ENCODE data around the gene DHDH.

- no peak for TF ChIP-seq POLR2A (IDR thresholded peaks at IDR 0.05; ENCODE audit: low read depth)
- TF ChIP-seq, protein P1, sequence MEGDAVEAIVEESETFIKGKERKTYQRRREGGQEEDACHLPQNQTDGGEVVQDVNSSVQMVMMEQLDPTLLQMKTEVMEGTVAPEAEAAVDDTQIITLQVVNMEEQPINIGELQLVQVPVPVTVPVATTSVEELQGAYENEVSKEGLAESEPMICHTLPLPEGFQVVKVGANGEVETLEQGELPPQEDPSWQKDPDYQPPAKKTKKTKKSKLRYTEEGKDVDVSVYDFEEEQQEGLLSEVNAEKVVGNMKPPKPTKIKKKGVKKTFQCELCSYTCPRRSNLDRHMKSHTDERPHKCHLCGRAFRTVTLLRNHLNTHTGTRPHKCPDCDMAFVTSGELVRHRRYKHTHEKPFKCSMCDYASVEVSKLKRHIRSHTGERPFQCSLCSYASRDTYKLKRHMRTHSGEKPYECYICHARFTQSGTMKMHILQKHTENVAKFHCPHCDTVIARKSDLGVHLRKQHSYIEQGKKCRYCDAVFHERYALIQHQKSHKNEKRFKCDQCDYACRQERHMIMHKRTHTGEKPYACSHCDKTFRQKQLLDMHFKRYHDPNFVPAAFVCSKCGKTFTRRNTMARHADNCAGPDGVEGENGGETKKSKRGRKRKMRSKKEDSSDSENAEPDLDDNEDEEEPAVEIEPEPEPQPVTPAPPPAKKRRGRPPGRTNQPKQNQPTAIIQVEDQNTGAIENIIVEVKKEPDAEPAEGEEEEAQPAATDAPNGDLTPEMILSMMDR (IDR thresholded peaks at IDR 0.05) = no peak
- TF ChIP-seq POLR2AphosphoS5 (IDR thresholded peaks at IDR 0.05) = no peak
These were observed 55.4 kb downstream of the DHDH start for GRCh38 chr19:48988860-48989259.

Data from esophagus muscularis mucosa (tissue), 3 donors.